Heart left ventricle (tissue), 16 donors: ENCODE measurements around the gene RPP25L. TPM values are rescaled to one million over a fixed set of nuclear protein-coding genes. Genes with fewer than 3 reads are reported as not detected.

Experiments used
- ATAC-seq, 4 donors: fragments of 200-7000 bp; cut with Tn5 transposase; one replicate each; pipeline ENCODE4 v1.9.1; 2020 to 2022; ENCODE audit warnings: moderate library complexity in 4 of 4, mild to moderate bottlenecking in 3 of 4, moderate number of reproducible peaks in 1 of 4
- DNase-seq, 5 donors: peaks; one replicate each; pipeline ENCODE4 v3.0.0-alpha.2; 2020
- H3K27ac ChIP-seq, 12 donors: fragments of 200-600 bp; sonication (generic) in 4 of 12; one replicate each; pipeline versions ENCODE4 v1.5.0 to v1.8.0; 2016 to 2022; ENCODE audit warnings: mild to moderate bottlenecking in 2 of 12
- H3K27me3 ChIP-seq, 9 donors: fragments of 200-600 bp; sonication (generic) in 2 of 9; one replicate each; pipeline versions ENCODE4 v1.5.1 to v1.8.0; 2016 to 2022; ENCODE audit warnings: mild to moderate bottlenecking in 3 of 9
- H3K36me3 ChIP-seq, 9 donors: fragments of 200-600 bp; sonication (generic) in 2 of 9; one replicate each; pipeline versions ENCODE4 v1.5.0 to v1.8.0; 2018 to 2022; ENCODE audit warnings: mild to moderate bottlenecking in 2 of 9
- H3K4me1 ChIP-seq, 12 donors: fragments of 200-600 bp; sonication (generic) in 4 of 12; one replicate each; pipeline versions ENCODE4 v1.5.0 to v1.8.0; 2016 to 2022; ENCODE audit warnings: mild to moderate bottlenecking in 3 of 12
- H3K4me3 ChIP-seq, 12 donors: fragments of 200-600 bp; sonication (generic) in 4 of 12; one replicate each; pipeline versions ENCODE4 v1.5.0 to v1.8.0; 2017 to 2022; ENCODE audit warnings: mild to moderate bottlenecking in 9 of 12, moderate library complexity in 4 of 12
- H3K9me3 ChIP-seq, 12 donors: fragments of 200-600 bp; sonication (generic) in 4 of 12; one replicate each; pipeline versions ENCODE4 v1.5.0 to v1.8.0; 2016 to 2022; ENCODE audit warnings: mild to moderate bottlenecking in 1 of 12
- CTCF ChIP-seq, 12 donors: fragments of 200-600 bp; sonication (generic) in 4 of 12; IDR thresholded peaks; one replicate each; pipeline versions ENCODE4 v1.5.0 to v1.8.0; 2018 to 2022; ENCODE audit warnings: antibody characterized with exemption in 12 of 12, mild to moderate bottlenecking in 5 of 12
- POLR2A ChIP-seq, 2 donors: fragments of 450-650 bp; IDR thresholded peaks; one replicate each; pipeline ENCODE4 v1.6.1; 2017; ENCODE audit warnings: antibody characterized with exemption in 2 of 2, mild to moderate bottlenecking in 2 of 2, moderate library complexity in 2 of 2
- WGBS, 4 donors: extraction: QIAGEN DNeasy Blood & Tissue Kit in 2 of 4; methylation state at CpG; one replicate each; pipeline versions ENCODE4 v1.1.5 to v1.1.7; 2013 to 2018; 5-methylcytosine and 5-hydroxymethylcytosine counted together
- intact Hi-C, 10 donors: fragments of 100-400 bp; cut with DNase I; formaldehyde crosslinking; loops; one replicate each; pipeline versions ENCODE4 v1.11.1 to v1.14.2; 2022
- polyA plus RNA-seq, 2 donors: library from polyadenylated mRNA; stranded (reverse); fragments of 200-250 nt; gene quantifications; one replicate each; pipeline ENCODE4 v1.2.3, GENCODE V29; 2013
- total RNA-seq, 9 donors: library from RNA; depleted of rRNA in 2 of 9; stranded (reverse); fragments of >200 nt in 2 of 9; fragmentation: NEBNext Ultra II Directional in 3 of 9; extraction: Animal tissue kit (Norgen Biotek cat#: 25700) in 3 of 9; gene quantifications; one replicate each; pipeline versions ENCODE4 v1.1.0 to v1.2.4, GENCODE V29; 2016 to 2023
- donor health status: ischemic (EF 13 %, LVEDD 7.1; RV severe dilation, severe dysfunction).
- donor health status: healthy with polysubstance abuse.
- donor health status: DM: no; HTN: yes; CAD: no.
- donor health status: DM: no; HTN: no; CAD: no.
- donor health status: ischemic (EF 25% LVEDD 6.9; RV normal size, moderate dysfunction).
- donor health status: ischemic (EF 25% LVEDD 5.7; RV mildly dilated, moderate dysfunction).
- donor health status: healthy.
- donor health status: DM: yes; HTN: yes; CAD: no.
- donor health status: ischemic (EF 35%, LVEDD 5.7; RV mildly dilated, moderate dysfunction).
- donor health status: nonischemic (EF 11% LVEDD 7.7; RV severe dilation, severe dysfunction).
- donor health status: DM: yes; HTN: yes; CAD: no.
- donor health status: PGD.
- donor health status: ischemic (EF 29% LVEDD 5.4; RV normal size, mild dysfunction).
- donor health status: nonischemic (EF 23%, LVEDD 6.1; RV moderate dilation, normal function).

Gene RPP25L
- total and polyA plus RNA-seq, 11 donors = 22.5 to 79.2 (median 38.3) TPM

DNA sequence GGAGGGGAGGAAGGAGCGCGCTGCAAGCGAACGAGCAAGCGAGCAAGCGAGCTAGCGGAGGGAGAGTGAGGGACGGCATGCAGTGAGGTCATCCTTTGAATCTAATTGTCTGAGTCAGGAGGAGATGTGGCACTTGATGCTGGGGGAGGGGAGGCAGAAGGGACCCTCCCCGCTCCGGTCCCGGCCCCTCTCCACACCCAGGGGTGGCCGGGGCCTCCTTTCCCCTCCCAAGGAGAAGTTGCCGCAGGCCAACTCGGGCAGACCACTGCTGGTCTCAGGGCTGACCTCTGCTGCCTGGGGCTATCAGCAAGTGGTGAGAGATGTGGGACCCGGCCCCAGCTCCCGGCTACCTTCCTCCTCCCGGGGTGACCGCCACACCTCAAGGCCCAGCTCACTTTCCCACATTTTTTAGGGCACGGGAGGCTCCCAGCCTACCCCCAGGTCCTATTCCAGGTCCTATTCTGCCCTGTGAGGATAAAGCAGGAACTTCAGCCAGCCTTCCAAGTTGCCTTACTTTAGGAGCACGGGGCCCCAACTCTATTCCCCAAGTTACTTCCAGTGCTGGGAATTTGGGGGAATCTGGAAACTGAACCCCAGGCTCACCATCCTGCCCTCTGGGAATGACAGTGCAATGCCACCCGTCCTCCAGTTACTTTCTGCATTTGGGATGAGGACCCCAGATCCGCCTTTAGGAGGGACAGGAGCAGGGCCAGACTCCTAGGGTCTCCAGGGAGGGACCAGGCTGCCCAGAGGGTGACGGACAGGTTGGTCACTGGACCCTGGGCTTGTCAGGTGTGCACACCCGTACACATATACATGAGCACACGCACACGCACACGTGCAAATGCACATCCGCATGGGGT, 33.4 kb downstream of the RPP25L start:
- Histone ChIP-seq H3K4me3 (peak overlapping the region in 10 of 12 donors; percentile 6 to 45 (median 38)), H3K27me3 (peaks cover 0 to 51% (median 15%) of the 10 kb centered on the region in 9 donors), H3K27ac (peak overlapping the region in 1 of 12 donors; percentile 5), H3K9me3 (no peaks in the 10 kb centered on the region), H3K36me3 (no peaks in the 10 kb centered on the region), H3K4me1 (peaks cover 0 to 30% (median 10%) of the 10 kb centered on the region in 12 donors)
- TF ChIP-seq POLR2A (IDR thresholded peaks at IDR 0.05) (no peak), CTCF (IDR thresholded peaks at IDR 0.05) (no peak)
- 28 to 30% (median 28%) methylated on average over 25 to 28 of the region's 28 CpGs for WGBS, 4 donors
- DNase-seq (peak in 2 of 5 donors; percentile 36 to 70), ATAC-seq (peak in 3 of 4 donors; percentile 22 to 68 (median 51))
- intact Hi-C loops = no loop called here

DNA sequence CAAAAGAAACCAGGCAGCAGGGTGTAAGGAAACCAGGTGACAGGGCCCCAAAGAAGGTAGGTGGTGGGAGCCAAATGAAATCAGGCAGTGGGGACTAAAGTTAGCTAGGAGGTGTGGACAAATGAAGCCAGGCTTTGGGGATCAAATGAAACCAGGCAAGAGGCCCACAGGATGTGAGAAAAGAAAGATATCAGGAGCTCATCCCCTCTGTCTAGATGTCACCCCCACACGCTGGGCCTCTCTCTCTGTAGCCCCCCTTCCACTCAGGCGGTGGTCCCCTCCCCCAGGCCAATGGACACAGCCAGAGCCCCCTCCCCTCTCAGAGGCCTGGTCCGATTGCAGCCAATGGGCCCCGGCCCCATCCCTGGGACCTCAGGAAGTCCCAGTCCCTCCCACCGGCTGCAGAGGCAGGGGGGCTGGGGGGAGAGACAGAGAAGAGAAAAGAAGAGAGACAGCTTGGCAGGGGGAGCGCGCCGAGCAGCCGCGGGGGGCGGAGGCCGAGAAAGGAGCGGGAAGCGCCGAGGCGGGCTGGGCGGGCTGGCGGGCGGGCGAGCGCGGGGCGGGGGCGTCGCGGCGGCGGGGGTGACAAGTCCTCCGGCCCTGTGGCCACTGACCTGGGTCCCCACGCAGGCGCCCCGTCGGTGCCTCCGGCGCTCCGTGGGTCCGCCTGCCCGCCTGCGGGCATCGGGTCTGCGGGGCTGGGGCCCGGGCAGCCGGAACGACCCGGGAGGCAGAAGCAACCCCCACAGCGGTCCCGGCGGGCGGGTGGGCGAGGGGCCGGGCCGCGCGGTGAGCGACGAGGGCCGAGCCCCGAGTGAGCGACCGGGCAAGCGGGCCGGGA, 34.3 kb downstream of the RPP25L start:
- Histone ChIP-seq H3K9me3 (no peaks in the 10 kb centered on the region), H3K36me3 (no peaks in the 10 kb centered on the region), H3K4me1 (peaks cover 0 to 30% (median 10%) of the 10 kb centered on the region in 12 donors), H3K4me3 (peak overlapping the region in 10 of 12 donors; percentile 6 to 45 (median 38)), H3K27me3 (peaks cover 0 to 51% (median 15%) of the 10 kb centered on the region in 9 donors), H3K27ac (peak overlapping the region in 1 of 12 donors; percentile 5)
- 10 to 13% (median 11%) methylated on average over 15 to 62 of the region's 62 CpGs for WGBS, 4 donors
- TF ChIP-seq POLR2A (IDR thresholded peaks at IDR 0.05) (no peak), CTCF (IDR thresholded peaks at IDR 0.05) (no peak)
- no peak for DNase-seq
- ATAC-seq = no peak
- intact Hi-C loops = no loop called here

GRCh38 chr9:34576597-34577399, 35.1 kb downstream of the RPP25L start:
- no peak for TF ChIP-seq CTCF (IDR thresholded peaks at IDR 0.05)
- no peak for TF ChIP-seq POLR2A (IDR thresholded peaks at IDR 0.05)
- Histone ChIP-seq H3K9me3 (no peaks in the 10 kb centered on the region), H3K36me3 (no peaks in the 10 kb centered on the region), H3K4me3 (no peak overlapping the region), H3K27ac (no peak overlapping the region), H3K4me1 (peaks cover 0 to 30% (median 10%) of the 10 kb centered on the region in 12 donors), H3K27me3 (peaks cover 0 to 51% (median 15%) of the 10 kb centered on the region in 9 donors)
- DNase-seq (no peak), ATAC-seq (peak in 1 of 4 donors; percentile 23)
- intact Hi-C loops = no loop called here
- WGBS, 4 donors = 72 to 88% (median 74%) methylated on average over 12 to 14 of the region's 14 CpGs
